NCI-H82 (cell line): ENCODE data around the gene GBP3.
"Not testable (repeated sequence)": the region's sequence is repeated elsewhere in the genome, so short reads cannot be mapped to it uniquely, and the experiment has no call there.

Experiments
- DNase-seq: peaks from one replicate; lab custom pipeline; 2025; lab: John Stamatoyannopoulos, UW

GBP3 gene

DNA sequence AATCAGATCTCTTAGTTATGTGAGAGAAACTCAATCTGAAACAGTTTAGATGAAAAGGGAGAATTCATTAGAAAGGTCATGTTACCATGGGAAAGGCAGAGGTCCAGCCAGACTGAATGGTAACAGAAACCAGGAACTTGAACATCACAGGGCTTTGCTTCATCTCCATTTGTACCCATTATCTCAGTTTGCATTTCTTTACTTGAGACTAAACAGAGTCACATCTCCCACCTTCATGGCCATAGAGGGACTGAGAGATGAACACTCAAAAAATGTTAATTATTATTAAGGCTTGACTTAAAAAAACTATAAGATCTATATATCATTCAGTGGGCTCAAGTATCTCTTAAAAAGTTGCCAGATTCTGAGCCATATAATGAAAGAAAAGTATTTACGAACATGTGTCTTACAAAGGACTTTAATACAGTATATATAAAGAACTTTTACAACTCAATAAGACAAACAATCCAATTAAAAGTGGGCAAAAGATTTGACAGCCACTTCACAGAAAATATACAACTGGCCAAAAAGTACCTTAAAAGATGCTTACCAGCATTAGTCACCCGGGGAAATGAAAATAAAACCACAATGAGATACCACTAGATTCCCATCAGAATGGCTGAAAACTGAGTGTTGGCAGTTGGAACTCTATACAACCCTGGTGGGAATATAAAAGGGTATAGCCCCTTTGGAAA is 43.5 kb downstream of the GBP3 start:
- no peak for DNase-seq

DNA sequence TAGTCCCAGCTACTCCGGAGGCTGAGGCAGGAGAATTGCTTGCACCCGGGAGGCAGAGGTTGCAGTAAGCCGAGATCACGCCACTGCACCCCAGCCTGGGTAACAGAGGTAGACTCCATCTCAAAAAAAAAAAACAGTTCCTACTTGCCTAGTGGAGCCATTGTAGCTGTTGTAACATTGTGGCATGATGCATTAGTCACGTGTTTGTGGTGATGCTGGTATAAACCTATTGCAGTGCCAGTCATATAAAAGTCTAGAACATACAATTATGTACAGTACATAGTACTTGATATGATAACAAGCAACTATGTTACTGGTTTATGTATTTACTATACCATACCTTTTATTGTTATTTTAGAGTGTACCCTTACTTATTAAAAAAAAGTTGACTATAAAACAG is 46.4 kb downstream of the GBP3 start:
- no peak for DNase-seq

GRCh38 chr1:88974616-88975172 is 48.0 kb downstream of the GBP3 start:
- not testable (repeated sequence) for DNase-seq

DNA sequence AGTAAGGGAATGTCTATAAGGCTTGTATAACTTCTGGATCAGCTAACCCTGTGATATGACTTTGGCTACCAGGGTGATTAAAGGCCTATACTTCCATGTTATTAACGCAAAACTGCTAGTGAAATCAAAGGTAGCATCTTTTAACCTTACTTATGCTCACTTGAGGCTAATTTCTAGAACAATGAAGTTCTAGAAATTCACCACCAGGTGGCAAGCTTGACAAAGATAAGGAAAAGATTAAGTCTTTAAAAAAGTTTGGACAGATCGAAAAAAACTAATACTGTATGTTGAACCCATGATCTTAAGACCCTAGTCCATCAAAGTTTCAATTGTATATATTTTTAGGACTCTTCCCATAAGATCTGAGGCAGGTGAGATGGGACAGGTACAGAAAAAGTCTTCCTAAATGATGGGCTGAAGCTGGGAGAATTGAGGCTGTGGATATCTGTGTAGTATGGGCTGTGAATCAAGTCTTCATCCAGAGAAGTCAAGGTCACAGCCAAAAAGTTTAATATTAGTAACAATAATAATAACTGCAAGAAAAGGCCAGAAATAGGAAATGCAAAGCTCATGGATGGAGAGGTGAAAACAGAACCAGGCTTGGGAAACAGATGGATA is 49.0 kb downstream of the GBP3 start:
- DNase-seq: peak; percentile 63

- DNase-seq: no peak
Measured at GRCh38 chr1:88961647-88962275, 60.9 kb downstream of the GBP3 start.

- DNase-seq: no peak
Measured at GRCh38 chr1:88961081-88961480, 61.6 kb downstream of the GBP3 start.
